ENCODE results near the gene FGF5. TPM values are rescaled to one million over a fixed set of nuclear protein-coding genes. Genes with fewer than 3 reads are reported as not detected.
"Not testable (repeated sequence)": the region's sequence is repeated elsewhere in the genome, so short reads cannot be mapped to it uniquely, and the experiment has no call there.

Gene FGF5
- total and polyA plus RNA-seq, 2 of the 13 experiments (the other 11 are each of a cell fraction or from before 2014, with no cell fraction given) = not detected

DNA sequence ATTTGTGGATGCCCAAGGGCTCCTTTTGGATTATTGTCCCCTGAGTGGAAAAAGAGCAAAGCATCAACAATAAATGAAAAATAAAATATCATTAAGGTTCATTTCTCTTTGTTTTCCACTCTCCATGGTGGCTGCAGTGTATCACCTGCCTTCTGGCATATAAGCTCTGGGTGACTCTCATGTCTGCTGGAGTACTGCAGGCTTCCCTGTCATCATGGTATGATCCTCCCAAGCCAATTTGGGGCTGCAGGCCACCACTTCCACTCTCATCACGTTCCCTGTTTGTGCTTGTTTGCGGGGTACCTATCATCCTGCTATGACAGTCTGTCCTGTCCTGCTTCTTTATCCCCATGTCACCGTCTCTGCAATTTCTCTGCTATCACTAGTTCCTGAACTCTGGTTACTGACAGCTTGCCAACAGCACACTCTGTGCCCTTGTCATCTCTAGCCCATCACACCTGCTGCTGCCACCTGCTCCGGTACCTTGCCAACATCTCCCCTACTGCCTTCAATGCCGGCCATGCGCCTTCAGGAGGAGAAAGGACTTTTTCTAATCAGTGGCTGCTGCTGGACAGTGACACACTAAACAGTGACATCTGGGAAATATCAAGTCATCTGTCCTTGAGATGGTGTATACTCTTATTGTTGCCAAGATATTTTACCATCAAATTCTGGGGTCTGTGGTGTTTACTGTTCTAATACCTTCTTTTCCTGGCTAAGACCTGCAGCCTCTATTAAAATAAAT lies 23.0 kb upstream of the FGF5 start:
- TF ChIP-seq GFI1 (CRISPR knock-in tag; IDR thresholded peaks at IDR 0.05; ENCODE audit: borderline replicate concordance) = no peak
- TF ChIP-seq, protein P1, sequence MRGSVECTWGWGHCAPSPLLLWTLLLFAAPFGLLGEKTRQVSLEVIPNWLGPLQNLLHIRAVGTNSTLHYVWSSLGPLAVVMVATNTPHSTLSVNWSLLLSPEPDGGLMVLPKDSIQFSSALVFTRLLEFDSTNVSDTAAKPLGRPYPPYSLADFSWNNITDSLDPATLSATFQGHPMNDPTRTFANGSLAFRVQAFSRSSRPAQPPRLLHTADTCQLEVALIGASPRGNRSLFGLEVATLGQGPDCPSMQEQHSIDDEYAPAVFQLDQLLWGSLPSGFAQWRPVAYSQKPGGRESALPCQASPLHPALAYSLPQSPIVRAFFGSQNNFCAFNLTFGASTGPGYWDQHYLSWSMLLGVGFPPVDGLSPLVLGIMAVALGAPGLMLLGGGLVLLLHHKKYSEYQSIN (CRISPR knock-in tag; IDR thresholded peaks at IDR 0.05; ENCODE audit: borderline replicate concordance) = no peak
- TF ChIP-seq MIER2 (CRISPR knock-in tag; IDR thresholded peaks at IDR 0.05) = no peak
- no peak for TF ChIP-seq HDAC6 (IDR thresholded peaks at IDR 0.05; ENCODE audit: low read depth, low read length)
- no peak for TF ChIP-seq RFX1 (IDR thresholded peaks at IDR 0.05)
- TF ChIP-seq, protein P2, sequence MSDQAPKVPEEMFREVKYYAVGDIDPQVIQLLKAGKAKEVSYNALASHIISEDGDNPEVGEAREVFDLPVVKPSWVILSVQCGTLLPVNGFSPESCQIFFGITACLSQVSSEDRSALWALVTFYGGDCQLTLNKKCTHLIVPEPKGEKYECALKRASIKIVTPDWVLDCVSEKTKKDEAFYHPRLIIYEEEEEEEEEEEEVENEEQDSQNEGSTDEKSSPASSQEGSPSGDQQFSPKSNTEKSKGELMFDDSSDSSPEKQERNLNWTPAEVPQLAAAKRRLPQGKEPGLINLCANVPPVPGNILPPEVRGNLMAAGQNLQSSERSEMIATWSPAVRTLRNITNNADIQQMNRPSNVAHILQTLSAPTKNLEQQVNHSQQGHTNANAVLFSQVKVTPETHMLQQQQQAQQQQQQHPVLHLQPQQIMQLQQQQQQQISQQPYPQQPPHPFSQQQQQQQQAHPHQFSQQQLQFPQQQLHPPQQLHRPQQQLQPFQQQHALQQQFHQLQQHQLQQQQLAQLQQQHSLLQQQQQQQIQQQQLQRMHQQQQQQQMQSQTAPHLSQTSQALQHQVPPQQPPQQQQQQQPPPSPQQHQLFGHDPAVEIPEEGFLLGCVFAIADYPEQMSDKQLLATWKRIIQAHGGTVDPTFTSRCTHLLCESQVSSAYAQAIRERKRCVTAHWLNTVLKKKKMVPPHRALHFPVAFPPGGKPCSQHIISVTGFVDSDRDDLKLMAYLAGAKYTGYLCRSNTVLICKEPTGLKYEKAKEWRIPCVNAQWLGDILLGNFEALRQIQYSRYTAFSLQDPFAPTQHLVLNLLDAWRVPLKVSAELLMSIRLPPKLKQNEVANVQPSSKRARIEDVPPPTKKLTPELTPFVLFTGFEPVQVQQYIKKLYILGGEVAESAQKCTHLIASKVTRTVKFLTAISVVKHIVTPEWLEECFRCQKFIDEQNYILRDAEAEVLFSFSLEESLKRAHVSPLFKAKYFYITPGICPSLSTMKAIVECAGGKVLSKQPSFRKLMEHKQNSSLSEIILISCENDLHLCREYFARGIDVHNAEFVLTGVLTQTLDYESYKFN (CRISPR knock-in tag; conservative IDR thresholded peaks at IDR 0.05) = no peak
- TF ChIP-seq EEA1 (CRISPR knock-in tag; IDR thresholded peaks at IDR 0.05; ENCODE audit: borderline replicate concordance) = no peak
- no peak for TF ChIP-seq ZNF432 (CRISPR knock-in tag; IDR thresholded peaks at IDR 0.05; ENCODE audit: borderline replicate concordance)
- TF ChIP-seq HOXA5 (CRISPR knock-in tag; IDR thresholded peaks at IDR 0.05) = no peak
- TF ChIP-seq PPARG (CRISPR knock-in tag; conservative IDR thresholded peaks at IDR 0.05) = no peak
- no peaks in the 10 kb centered on the region for H3K36me3 ChIP-seq (replicated peaks in 1 of 2; ENCODE audit: control insufficient read depth in 1 of 2, insufficient read depth in 2 of 2, low read length in 2 of 2)
- no peaks in the 10 kb centered on the region for H3K79me2 ChIP-seq (ENCODE audit: insufficient read depth, low read length)
- no peak overlapping the region for H3K9ac ChIP-seq (ENCODE audit: insufficient read depth, low read depth, low read length)
- POLR2A ChIA-PET = no interaction called here
- 9% methylated on average over 5 of the region's 6 CpGs for WGBS (ENCODE audit: low lambda C conversion rate)
- no peaks in the 10 kb centered on the region for H3K4me1 ChIP-seq (ENCODE audit: insufficient read depth, low read length)
- H3K4me2 ChIP-seq (ENCODE audit: low read depth, low read length) = no peak overlapping the region
- BruUV-seq (replicated peaks) = no TSS peak
- no peak overlapping the region for H2AFZ ChIP-seq (ENCODE audit: low read length)
- in situ Hi-C loops (cut with HindIII; ENCODE audit: extremely low pct_ligation_motif_present, low pct_unique_long_range_greater_than_20kb) (no loop called here), intact Hi-C loops (cut with micrococcal nuclease; ENCODE audit: unreplicated experiment) (no loop called here)
- no peaks in the 10 kb centered on the region for H3K27me3 ChIP-seq (ENCODE audit: control insufficient read depth in 1 of 2, insufficient read depth in 2 of 2, low read length in 2 of 2)
- H3K27ac ChIP-seq (ENCODE audit: extremely low read length, insufficient read depth, low read length) = no peak overlapping the region
- CTCF ChIA-PET (ENCODE audit: low intra/inter-chr PET ratio, low total read pairs) = no interaction called here
- no peak for FAIRE-seq
- no peak for ATAC-seq
- H4K20me1 ChIP-seq (ENCODE audit: insufficient read depth, low read length) = no peaks in the 10 kb centered on the region
- no peak overlapping the region for H3K4me3 ChIP-seq (replicated peaks in 1 of 3; ENCODE audit: insufficient read depth in 1 of 3, low read depth in 2 of 3, low read length in 3 of 3)
- no peaks in the 10 kb centered on the region for H3K9me3 ChIP-seq (ENCODE audit: low read length)
- DNase-seq (ENCODE audit: low spot score) = no peak

DNA sequence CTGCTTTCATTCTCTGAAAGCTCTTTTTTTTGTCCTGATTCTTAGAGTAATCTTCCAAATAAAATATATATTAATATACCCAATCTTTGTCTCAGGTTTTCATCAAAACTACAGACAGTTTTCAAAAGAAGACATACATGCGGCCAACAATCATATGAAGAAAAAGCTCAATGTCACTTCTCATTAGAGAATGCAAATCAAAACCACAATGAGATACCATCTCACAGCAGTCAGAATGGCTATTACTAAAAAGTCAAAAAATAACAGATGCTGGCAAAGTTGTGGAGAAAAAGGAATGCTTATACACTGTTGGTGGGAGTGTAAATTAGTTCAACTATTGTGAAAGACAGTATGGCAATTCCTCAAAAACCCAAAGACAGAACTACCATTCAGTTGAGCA lies 19.0 kb upstream of the FGF5 start:
- in situ Hi-C loops (cut with HindIII; ENCODE audit: extremely low pct_ligation_motif_present, low pct_unique_long_range_greater_than_20kb); H3K4me2 ChIP-seq (ENCODE audit: low read depth, low read length); H3K4me3 ChIP-seq (replicated peaks in 1 of 3; ENCODE audit: insufficient read depth in 1 of 3, low read depth in 2 of 3, low read length in 3 of 3); ATAC-seq; BruUV-seq (replicated peaks); H3K9ac ChIP-seq (ENCODE audit: insufficient read depth, low read depth, low read length); POLR2A ChIA-PET; H3K79me2 ChIP-seq (ENCODE audit: insufficient read depth, low read length); H3K36me3 ChIP-seq (replicated peaks in 1 of 2; ENCODE audit: control insufficient read depth in 1 of 2, insufficient read depth in 2 of 2, low read length in 2 of 2); FAIRE-seq; H4K20me1 ChIP-seq (ENCODE audit: insufficient read depth, low read length); intact Hi-C loops (cut with micrococcal nuclease; ENCODE audit: unreplicated experiment); CTCF ChIA-PET (ENCODE audit: low intra/inter-chr PET ratio, low total read pairs); H3K4me1 ChIP-seq (ENCODE audit: insufficient read depth, low read length); H2AFZ ChIP-seq (ENCODE audit: low read length); H3K27me3 ChIP-seq (ENCODE audit: control insufficient read depth in 1 of 2, insufficient read depth in 2 of 2, low read length in 2 of 2); DNase-seq (ENCODE audit: low spot score); H3K9me3 ChIP-seq (ENCODE audit: low read length); H3K27ac ChIP-seq (ENCODE audit: extremely low read length, insufficient read depth, low read length): not testable (repeated sequence)
- 43% methylated on average over 1 of the region's 1 CpG for WGBS (ENCODE audit: low lambda C conversion rate)
